ENCODE data around the gene ZNF691. TPM values are rescaled to one million over a fixed set of nuclear protein-coding genes. Genes with fewer than 3 reads are reported as not detected.
"Not testable (repeated sequence)": the region's sequence is repeated elsewhere in the genome, so short reads cannot be mapped to it uniquely, and the experiment has no call there.

The ZNF691 gene
- total RNA-seq, 4 donors from 2014 or later: 4.7 to 24.1 (median 15.2) TPM

DNA sequence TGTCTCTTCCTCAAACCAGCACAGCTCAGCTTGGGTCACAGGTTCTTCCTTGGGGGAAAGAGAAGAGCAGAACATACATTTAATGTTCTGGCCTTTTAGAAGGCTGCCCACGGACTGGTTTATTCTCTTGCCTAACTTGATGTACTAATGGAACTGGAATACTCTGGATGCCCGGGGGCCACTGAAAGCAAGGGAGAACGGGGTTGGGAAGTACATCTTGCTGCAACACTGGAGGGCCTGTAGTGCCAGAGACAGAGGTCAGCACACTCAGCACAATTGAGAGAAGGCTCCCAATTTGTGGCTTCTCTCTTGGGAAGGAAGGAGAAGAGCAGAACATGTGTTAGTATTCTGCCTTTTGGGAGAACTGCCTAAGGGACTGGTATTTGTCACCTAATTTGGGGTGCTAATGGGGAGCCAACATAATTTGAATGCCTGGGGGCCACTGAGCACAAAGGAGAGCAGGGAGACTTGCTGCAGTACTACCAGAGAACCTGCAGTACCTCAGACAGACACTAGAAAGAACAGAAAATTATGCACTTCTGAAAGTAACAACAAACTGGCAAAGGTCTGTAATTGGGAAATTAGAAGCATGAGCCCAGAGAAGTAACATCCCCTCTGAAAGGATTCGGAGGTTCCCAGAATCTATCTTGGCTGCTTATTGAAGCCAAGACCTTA, 14.1 kb downstream of the ZNF691 start:
- no peaks in the 10 kb centered on the region for H3K36me3 ChIP-seq
- no peak for DNase-seq
- TF ChIP-seq, protein P1, sequence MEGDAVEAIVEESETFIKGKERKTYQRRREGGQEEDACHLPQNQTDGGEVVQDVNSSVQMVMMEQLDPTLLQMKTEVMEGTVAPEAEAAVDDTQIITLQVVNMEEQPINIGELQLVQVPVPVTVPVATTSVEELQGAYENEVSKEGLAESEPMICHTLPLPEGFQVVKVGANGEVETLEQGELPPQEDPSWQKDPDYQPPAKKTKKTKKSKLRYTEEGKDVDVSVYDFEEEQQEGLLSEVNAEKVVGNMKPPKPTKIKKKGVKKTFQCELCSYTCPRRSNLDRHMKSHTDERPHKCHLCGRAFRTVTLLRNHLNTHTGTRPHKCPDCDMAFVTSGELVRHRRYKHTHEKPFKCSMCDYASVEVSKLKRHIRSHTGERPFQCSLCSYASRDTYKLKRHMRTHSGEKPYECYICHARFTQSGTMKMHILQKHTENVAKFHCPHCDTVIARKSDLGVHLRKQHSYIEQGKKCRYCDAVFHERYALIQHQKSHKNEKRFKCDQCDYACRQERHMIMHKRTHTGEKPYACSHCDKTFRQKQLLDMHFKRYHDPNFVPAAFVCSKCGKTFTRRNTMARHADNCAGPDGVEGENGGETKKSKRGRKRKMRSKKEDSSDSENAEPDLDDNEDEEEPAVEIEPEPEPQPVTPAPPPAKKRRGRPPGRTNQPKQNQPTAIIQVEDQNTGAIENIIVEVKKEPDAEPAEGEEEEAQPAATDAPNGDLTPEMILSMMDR (IDR thresholded peaks at IDR 0.05): no peak
- no peak for TF ChIP-seq POLR2A (IDR thresholded peaks at IDR 0.05)
- H3K4me1 ChIP-seq: no peaks in the 10 kb centered on the region
- H3K4me3 ChIP-seq: no peak overlapping the region
- H3K9me3 ChIP-seq: no peaks in the 10 kb centered on the region
- intact Hi-C loops (cut with DNase I; ENCODE audit: low total_unique reads): no loop called here
- no peak overlapping the region for H3K27ac ChIP-seq
- H3K27me3 ChIP-seq: no peaks in the 10 kb centered on the region

DNA sequence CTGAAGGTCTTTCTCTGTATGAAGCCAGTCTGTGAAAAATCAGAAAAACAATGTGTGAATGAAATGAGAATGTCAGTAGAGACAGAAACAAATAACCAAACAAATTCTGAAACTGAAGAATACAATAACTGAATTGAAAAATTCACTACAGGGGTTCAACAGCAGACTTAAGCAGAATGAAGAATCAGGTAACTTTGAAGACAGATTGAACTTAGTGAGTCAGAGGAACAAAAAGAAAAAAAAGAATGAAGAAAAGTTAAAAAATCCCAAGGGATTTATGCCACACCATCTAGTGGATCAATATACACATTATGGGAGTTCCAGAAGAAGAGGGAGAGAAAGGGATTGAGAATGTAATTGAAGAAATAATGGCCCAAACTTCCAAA, 14.6 kb downstream of the ZNF691 start:
- intact Hi-C loops (cut with DNase I; ENCODE audit: low total_unique reads): no loop called here
- Histone ChIP-seq H3K27ac (no peak overlapping the region), H3K4me3 (no peak overlapping the region), H3K4me1 (no peaks in the 10 kb centered on the region), H3K9me3 (no peaks in the 10 kb centered on the region), H3K27me3 (no peaks in the 10 kb centered on the region), H3K36me3 (no peaks in the 10 kb centered on the region)
- TF ChIP-seq POLR2A (IDR thresholded peaks at IDR 0.05): no peak
- TF ChIP-seq, protein P1 (IDR thresholded peaks at IDR 0.05): no peak
- no peak for DNase-seq

DNA sequence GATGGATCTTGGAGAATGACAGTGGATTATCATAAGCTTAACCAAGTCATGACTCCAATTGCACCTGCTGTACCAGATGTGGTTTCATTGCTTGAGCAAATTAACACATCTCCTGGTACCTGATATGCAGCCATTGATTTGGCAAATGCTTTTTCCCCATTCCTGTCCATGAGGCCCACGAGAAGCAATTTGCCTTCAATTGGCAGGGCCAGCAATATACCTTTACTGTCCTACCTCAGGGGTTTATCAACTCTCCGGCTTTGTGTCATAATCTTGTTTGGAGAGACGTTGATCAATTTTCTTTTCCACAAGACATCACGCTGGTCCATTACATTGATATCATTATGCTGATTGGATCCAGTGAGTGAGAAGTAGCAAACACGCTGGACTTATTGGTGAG, 20.1 kb downstream of the ZNF691 start:
- no peak for DNase-seq
- TF ChIP-seq POLR2A (IDR thresholded peaks at IDR 0.05): no peak
- no peak overlapping the region for H3K27ac ChIP-seq
- intact Hi-C loops (cut with DNase I; ENCODE audit: low total_unique reads): no loop called here
- no peaks in the 10 kb centered on the region for H3K27me3 ChIP-seq
- no peaks in the 10 kb centered on the region for H3K9me3 ChIP-seq
- no peaks in the 10 kb centered on the region for H3K4me1 ChIP-seq
- no peaks in the 10 kb centered on the region for H3K36me3 ChIP-seq
- H3K4me3 ChIP-seq: no peak overlapping the region

DNA sequence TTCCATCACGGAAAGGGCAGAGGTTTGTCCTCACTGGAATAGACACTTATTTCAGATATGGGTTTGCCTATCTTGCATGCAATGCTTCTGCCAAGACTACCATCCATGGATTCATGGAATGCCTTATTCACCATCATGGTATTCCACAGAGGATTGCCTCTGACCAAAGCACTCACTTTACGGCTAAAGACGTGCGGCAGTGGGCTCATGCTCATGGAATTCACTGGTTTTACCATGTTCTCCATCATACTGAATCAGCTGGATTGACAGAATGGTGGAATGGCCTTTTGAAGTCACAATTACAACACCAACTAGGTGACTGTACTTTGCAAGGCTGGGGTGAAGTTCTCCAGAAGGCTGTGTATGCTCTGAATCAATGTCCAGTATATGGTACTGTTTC, 22.1 kb downstream of the ZNF691 start:
- H3K4me3 ChIP-seq; DNase-seq; H3K4me1 ChIP-seq; H3K36me3 ChIP-seq; intact Hi-C loops (cut with DNase I; ENCODE audit: low total_unique reads); H3K9me3 ChIP-seq; H3K27me3 ChIP-seq; H3K27ac ChIP-seq: not testable (repeated sequence)

DNA sequence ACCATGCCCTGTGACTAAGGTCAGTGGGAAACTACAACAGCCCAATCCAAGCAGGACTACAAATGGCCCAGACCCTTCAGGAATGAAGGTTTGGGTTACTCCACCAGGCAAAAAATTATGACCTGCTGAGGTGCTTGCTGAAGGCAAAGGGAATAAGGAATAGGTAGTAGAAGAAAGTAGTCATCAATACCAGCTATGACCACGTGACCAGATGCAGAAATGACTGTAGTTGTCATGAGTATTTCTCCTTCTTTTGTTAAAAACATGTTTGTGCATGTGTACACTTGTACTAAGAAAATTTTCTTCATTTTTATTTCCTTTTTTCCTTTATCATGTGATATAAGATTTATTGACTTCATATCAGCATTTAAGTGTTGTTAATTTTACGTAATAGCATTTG, 22.8 kb downstream of the ZNF691 start:
- H3K4me3 ChIP-seq; H3K9me3 ChIP-seq; H3K4me1 ChIP-seq; DNase-seq; H3K27ac ChIP-seq; H3K36me3 ChIP-seq; H3K27me3 ChIP-seq; intact Hi-C loops (cut with DNase I; ENCODE audit: low total_unique reads): not testable (repeated sequence)

DNA sequence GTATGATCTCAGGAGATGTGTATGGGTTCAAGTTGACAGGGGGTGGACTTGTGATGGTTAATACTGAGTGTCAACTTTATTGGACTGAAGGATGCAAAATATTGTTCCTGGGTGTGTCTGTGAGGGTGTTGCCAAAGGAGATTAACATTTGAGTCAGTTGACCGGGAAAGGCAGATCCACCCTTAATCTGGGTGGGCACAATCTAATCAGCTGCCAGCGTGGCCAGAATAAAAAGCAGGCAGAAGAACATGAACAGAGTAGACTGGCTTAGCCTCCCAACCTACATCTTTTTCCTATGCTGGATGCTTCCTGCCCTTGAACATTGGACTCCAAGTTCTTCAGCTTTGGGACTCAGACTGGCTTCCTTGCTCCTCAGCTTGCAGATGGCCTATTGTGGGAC, 23.3 kb downstream of the ZNF691 start:
- H3K27me3 ChIP-seq; H3K36me3 ChIP-seq; intact Hi-C loops (cut with DNase I; ENCODE audit: low total_unique reads); H3K4me3 ChIP-seq; DNase-seq; H3K4me1 ChIP-seq; H3K9me3 ChIP-seq; H3K27ac ChIP-seq: not testable (repeated sequence)

DNA sequence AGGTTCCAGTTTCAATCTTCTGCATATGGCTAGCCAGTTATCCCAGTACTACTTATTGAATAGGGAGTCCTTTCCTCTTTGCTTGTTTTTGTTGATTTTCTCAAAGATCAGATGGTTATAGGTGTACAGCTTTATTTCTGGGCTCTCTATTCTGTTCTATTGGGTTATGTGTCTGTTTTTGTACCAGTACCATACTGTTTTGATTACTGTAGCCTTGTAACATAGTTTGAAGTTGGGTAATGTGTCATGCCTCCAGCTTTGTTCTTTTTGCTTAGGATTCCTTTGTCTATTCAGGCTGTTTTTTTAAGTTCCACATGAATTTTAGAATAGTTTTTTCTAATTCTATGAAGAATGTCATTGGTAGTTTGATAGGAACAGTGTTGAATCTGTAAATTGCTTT, 26.7 kb downstream of the ZNF691 start:
- intact Hi-C loops (cut with DNase I; ENCODE audit: low total_unique reads); H3K4me1 ChIP-seq; H3K9me3 ChIP-seq: not testable (repeated sequence)

DNA sequence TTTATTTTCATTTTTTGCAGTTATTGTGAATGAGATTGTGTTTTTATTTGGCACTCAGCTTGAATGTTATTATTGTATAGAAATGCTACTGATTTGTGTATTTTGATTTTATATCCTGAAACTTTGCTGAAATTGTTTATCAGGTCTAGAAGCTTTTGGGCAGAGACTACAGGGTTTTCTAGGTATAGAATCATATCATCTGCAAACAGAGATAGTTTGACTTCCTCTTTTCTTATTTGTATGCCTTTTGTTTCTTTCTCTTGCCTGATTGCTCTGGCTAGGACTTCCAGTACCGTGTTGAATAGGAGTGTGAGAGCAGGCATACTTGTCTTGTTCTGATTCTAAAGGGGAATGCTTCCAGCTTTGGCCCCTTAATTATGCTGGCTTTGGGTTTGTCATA, 27.3 kb downstream of the ZNF691 start:
- TF ChIP-seq, protein P1 (IDR thresholded peaks at IDR 0.05): no peak
- TF ChIP-seq POLR2A (IDR thresholded peaks at IDR 0.05): no peak

More for the DNA sequence above, 26.7 kb downstream of the ZNF691 start:
- not testable (repeated sequence) for H3K36me3 ChIP-seq, H3K27me3 ChIP-seq, H3K4me3 ChIP-seq, DNase-seq, H3K27ac ChIP-seq

More for the DNA sequence above, 27.3 kb downstream of the ZNF691 start:
- DNase-seq: no peak
- Histone ChIP-seq H3K36me3 (no peaks in the 10 kb centered on the region), H3K27me3 (no peaks in the 10 kb centered on the region), H3K9me3 (no peaks in the 10 kb centered on the region), H3K27ac (no peak overlapping the region), H3K4me3 (no peak overlapping the region), H3K4me1 (no peaks in the 10 kb centered on the region)
- intact Hi-C loops (cut with DNase I; ENCODE audit: low total_unique reads): no loop called here

Measured in uterus (tissue), 4 donors.